Smooth muscle cell (in vitro differentiated cells): Measurements from ENCODE around the gene GTF3A. TPM values are rescaled to one million over a fixed set of nuclear protein-coding genes. Genes with fewer than 3 reads are reported as not detected.

ENCODE experiments used
- DNase-seq: peaks from one replicate; lab custom pipeline; 2025; ENCODE audit not compliant: unreplicated experiment; lab: John Stamatoyannopoulos, UW
- H2AFZ ChIP-seq: fragments of 200-600 bp; sonication (generic); 2 replicates; pipeline ENCODE4 v1.6.0; 2016; ENCODE audit warnings: antibody characterized with exemption, low read depth, mild to moderate bottlenecking
- H3F3A ChIP-seq: fragments of 200-600 bp; sonication (generic); 2 replicates; pipeline ENCODE4 v1.6.0; 2017; ENCODE audit warnings: antibody characterized with exemption, low read depth
- H3K27ac ChIP-seq: fragments of 200-600 bp; sonication (generic); 2 replicates; pipeline ENCODE4 v1.5.1; 2016; ENCODE audit warnings: low read depth, mild to moderate bottlenecking
- H3K27me3 ChIP-seq: fragments of 200-600 bp; sonication (generic); 2 replicates; pipeline ENCODE4 v1.6.1; 2016; ENCODE audit warnings: low read depth, mild to moderate bottlenecking
- H3K36me3 ChIP-seq: fragments of 200-600 bp; sonication (generic); 2 replicates; pipeline ENCODE4 v1.5.1; 2016; ENCODE audit warnings: low read depth
- H3K4me1 ChIP-seq: fragments of 200-600 bp; sonication (generic); 2 replicates; pipeline ENCODE4 v1.5.1; 2016; ENCODE audit warnings: low read depth
- H3K4me2 ChIP-seq: fragments of 200-600 bp; sonication (generic); 2 replicates; pipeline ENCODE4 v1.6.0; 2016; ENCODE audit warnings: mild to moderate bottlenecking
- H3K4me3 ChIP-seq: fragments of 200-600 bp; sonication (generic); 2 replicates; pipeline ENCODE4 v1.5.1; 2016; ENCODE audit warnings: mild to moderate bottlenecking
- H3K79me2 ChIP-seq: fragments of 200-600 bp; sonication (generic); 2 replicates; pipeline ENCODE4 v1.6.0; 2016; ENCODE audit warnings: low read depth, mild to moderate bottlenecking
- H3K9ac ChIP-seq: fragments of 200-600 bp; sonication (generic); 2 replicates; pipeline ENCODE4 v1.6.0; 2016; ENCODE audit warnings: low read depth
- H3K9me3 ChIP-seq: fragments of 200-600 bp; sonication (generic); replicated peaks from 2 replicates; pipeline ENCODE4 v1.5.1; 2016; ENCODE audit warnings: low read depth
- H4K20me1 ChIP-seq: fragments of 200-600 bp; sonication (generic); 2 replicates; pipeline ENCODE4 v1.6.0; 2016; ENCODE audit warnings: low read depth
- WGBS: methylation state at CpG from one replicate; pipeline ENCODE4 v1.1.7; 2016; ENCODE audit warnings: low lambda C conversion rate; 5-methylcytosine and 5-hydroxymethylcytosine counted together
- polyA plus RNA-seq: library from polyadenylated mRNA; unstranded; fragments of >200 nt; fragmentation: Nextera tagmentation; extraction: Ambion mirVana; gene quantifications from 2 replicates; pipeline ENCODE4 v1.2.1, GENCODE V29; 2016
- total RNA-seq: library from RNA; depleted of rRNA; stranded (reverse); fragments of >200 nt; gene quantifications from 2 replicates; pipeline ENCODE4 v1.2.3, GENCODE V29; 2014
- TF ChIP-seq, protein P1 (sequence below): fragments of 200-600 bp; sonication (generic); IDR thresholded peaks from 2 replicates; pipeline ENCODE4 v1.5.1; 2017; ENCODE audit warnings: borderline replicate concordance, mild to moderate bottlenecking, antibody characterized with exemption; ENCODE audit not compliant: insufficient read depth, poor library complexity, severe bottlenecking

The GTF3A gene
- total and polyA plus RNA-seq, 2 experiments from 2014 or later: 106 to 140 TPM

DNA sequence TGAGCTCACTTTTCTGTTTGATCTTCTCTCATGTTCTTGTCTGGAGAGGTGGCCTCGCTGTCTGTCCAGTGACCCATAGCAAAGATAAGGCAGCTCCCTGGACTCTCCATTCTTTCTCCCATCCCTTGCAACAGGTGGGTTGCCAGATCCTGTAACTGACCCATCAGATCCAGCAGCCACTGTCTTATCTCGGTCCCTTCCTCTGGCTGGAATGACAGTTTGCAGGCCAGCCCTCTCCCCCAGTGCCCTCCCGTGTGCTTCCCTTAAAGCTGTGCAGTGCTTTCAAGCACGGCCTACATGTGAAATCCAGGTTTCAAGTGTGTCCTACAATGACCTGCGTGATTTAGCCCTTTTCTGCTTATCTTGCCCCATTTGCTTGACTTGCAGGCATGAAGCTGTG is 3.7 kb downstream of the GTF3A start:
- Histone ChIP-seq H3K27ac (no peak overlapping the region), H3K4me1 (peaks cover 17% of the 10 kb centered on the region), H3K27me3 (no peaks in the 10 kb centered on the region), H2AFZ (no peak overlapping the region), H3K9ac (no peak overlapping the region), H3K4me3 (no peak overlapping the region), H3K79me2 (no peaks in the 10 kb centered on the region), H3F3A (peaks cover 5% of the 10 kb centered on the region), H3K4me2 (no peak overlapping the region), H3K36me3 (peaks cover 11% of the 10 kb centered on the region), H3K9me3 (no peaks in the 10 kb centered on the region), H4K20me1 (peaks cover 34% of the 10 kb centered on the region)
- 88% methylated on average over 5 of the region's 5 CpGs for WGBS
- no peak for DNase-seq
- TF ChIP-seq, protein P1, sequence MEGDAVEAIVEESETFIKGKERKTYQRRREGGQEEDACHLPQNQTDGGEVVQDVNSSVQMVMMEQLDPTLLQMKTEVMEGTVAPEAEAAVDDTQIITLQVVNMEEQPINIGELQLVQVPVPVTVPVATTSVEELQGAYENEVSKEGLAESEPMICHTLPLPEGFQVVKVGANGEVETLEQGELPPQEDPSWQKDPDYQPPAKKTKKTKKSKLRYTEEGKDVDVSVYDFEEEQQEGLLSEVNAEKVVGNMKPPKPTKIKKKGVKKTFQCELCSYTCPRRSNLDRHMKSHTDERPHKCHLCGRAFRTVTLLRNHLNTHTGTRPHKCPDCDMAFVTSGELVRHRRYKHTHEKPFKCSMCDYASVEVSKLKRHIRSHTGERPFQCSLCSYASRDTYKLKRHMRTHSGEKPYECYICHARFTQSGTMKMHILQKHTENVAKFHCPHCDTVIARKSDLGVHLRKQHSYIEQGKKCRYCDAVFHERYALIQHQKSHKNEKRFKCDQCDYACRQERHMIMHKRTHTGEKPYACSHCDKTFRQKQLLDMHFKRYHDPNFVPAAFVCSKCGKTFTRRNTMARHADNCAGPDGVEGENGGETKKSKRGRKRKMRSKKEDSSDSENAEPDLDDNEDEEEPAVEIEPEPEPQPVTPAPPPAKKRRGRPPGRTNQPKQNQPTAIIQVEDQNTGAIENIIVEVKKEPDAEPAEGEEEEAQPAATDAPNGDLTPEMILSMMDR: no peak

DNA sequence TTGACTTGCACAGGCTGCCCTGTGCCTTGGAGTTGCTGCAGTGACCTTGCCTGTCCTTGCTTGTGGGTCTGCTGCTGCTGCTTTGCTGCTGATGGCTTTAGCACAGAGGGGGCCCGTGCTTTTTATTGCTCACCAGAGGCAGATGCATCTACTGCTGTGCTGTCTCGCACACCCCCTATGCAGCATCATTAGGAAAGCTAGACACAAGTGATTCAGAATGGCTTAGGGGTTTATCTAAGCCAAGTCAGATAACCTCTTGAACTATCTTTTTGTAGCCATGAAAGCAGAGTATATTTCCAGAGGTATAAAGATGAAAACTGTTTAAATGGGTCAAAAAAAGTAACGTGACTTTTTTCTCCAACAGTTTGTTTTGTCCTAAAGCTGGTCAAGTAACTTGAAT is 7.8 kb downstream of the GTF3A start:
- 80% methylated on average over 3 of the region's 3 CpGs for WGBS
- Histone ChIP-seq H3K36me3 (peaks cover 21% of the 10 kb centered on the region), H3K9me3 (no peaks in the 10 kb centered on the region), H3K4me3 (no peak overlapping the region), H3K4me2 (no peak overlapping the region), H3K4me1 (no peaks in the 10 kb centered on the region), H3K27me3 (no peaks in the 10 kb centered on the region), H3K79me2 (no peaks in the 10 kb centered on the region), H2AFZ (no peak overlapping the region), H3K27ac (no peak overlapping the region), H3K9ac (no peak overlapping the region), H4K20me1 (peaks cover 23% of the 10 kb centered on the region), H3F3A (no peaks in the 10 kb centered on the region)
- DNase-seq: no peak
- TF ChIP-seq, protein P1: no peak

DNA sequence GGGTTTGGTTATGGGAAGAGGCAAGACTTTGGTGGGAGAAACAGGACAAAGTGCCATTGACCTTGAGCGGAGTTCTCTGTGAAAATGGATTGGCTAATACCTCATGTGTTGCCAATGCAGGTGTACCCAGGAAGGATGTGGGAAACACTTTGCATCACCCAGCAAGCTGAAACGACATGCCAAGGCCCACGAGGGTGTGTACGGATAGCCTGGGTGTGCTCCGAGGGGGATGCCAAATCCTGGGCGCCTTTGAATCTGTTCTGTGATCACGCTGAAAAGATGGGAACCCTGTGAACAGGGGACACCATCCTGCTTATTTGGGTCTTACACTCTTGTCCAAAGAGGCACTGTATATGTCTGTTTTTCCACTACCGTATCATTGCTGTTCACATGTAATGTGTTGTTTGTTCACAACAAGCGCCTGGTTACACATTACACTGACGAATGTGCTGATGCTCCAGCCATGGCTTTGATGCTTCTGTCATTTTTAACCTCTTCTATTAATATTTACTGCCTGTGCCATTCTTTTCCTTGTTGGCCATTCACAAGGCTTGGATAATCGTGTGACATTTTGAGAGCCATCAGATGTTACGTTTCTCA is 8.3 kb downstream of the GTF3A start:
- H3K4me1 ChIP-seq: no peaks in the 10 kb centered on the region
- H3K27me3 ChIP-seq: no peaks in the 10 kb centered on the region
- H3K4me3 ChIP-seq: no peak overlapping the region
- H2AFZ ChIP-seq: no peak overlapping the region
- peaks cover 21% of the 10 kb centered on the region for H3K36me3 ChIP-seq
- H3K4me2 ChIP-seq: no peak overlapping the region
- TF ChIP-seq, protein P1: no peak
- no peak for DNase-seq
- H4K20me1 ChIP-seq: peaks cover 17% of the 10 kb centered on the region
- WGBS: 97% methylated on average over 12 of the region's 12 CpGs
- H3F3A ChIP-seq: no peaks in the 10 kb centered on the region
- H3K79me2 ChIP-seq: no peaks in the 10 kb centered on the region
- no peaks in the 10 kb centered on the region for H3K9me3 ChIP-seq
- H3K9ac ChIP-seq: no peak overlapping the region
- H3K27ac ChIP-seq: no peak overlapping the region

DNA sequence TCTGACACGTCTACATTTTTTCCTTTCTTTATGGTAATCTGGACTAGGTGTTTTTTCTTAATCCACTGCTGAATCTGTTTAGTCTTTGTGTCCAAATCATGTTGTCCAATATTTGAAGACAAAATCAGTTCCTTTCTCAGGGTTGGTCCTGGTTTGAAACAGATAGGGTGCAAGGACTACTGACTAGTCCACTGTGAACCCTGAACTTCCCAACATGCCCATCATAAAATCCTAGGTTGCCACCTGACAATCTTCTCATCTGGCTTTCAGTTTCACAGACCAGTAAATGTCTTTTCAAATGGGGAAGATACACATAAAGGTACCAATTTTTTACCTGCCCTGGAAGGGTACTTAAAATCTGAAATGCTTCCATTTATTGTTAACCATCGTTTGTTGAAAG is 12.7 kb downstream of the GTF3A start:
- Histone ChIP-seq H3F3A (no peaks in the 10 kb centered on the region), H2AFZ (no peak overlapping the region), H3K4me1 (no peaks in the 10 kb centered on the region), H4K20me1 (peaks cover 25% of the 10 kb centered on the region), H3K79me2 (no peaks in the 10 kb centered on the region), H3K27ac (no peak overlapping the region), H3K4me3 (no peak overlapping the region), H3K36me3 (peaks cover 10% of the 10 kb centered on the region), H3K27me3 (no peaks in the 10 kb centered on the region), H3K4me2 (no peak overlapping the region), H3K9ac (no peak overlapping the region), H3K9me3 (no peaks in the 10 kb centered on the region)
- DNase-seq: no peak
- WGBS: 93% methylated on average over 2 of the region's 2 CpGs
- TF ChIP-seq, protein P1: no peak
